Mucosa of rectum (tissue), 2 donors: ENCODE data around the gene RASD1.
"Not testable (repeated sequence)": the region's sequence is repeated elsewhere in the genome, so short reads cannot be mapped to it uniquely, and the experiment has no call there.

Experiments used
- H3K27ac ChIP-seq, 2 donors: one replicate each; pipeline ENCODE4 v1.7.0; 2013; ENCODE audit warnings: inconsistent platforms in 2 of 2, low read depth in 2 of 2, low read length in 2 of 2
- H3K27me3 ChIP-seq, 2 donors: one replicate each; pipeline ENCODE4 v1.7.0; 2013; ENCODE audit warnings: low read length in 2 of 2; ENCODE audit not compliant: control insufficient read depth in 2 of 2, insufficient read depth in 2 of 2
- H3K36me3 ChIP-seq, 2 donors: one replicate each; pipeline ENCODE4 v1.7.0; 2013; ENCODE audit warnings: low read length in 2 of 2; ENCODE audit not compliant: control insufficient read depth in 2 of 2, insufficient read depth in 2 of 2
- H3K4me1 ChIP-seq, 2 donors: one replicate each; pipeline ENCODE4 v1.7.0; 2013; ENCODE audit warnings: low read length in 2 of 2, mild to moderate bottlenecking in 1 of 2; ENCODE audit not compliant: control insufficient read depth in 2 of 2, insufficient read depth in 2 of 2
- H3K4me3 ChIP-seq, 2 donors: one replicate each; pipeline ENCODE4 v1.7.0; 2013; ENCODE audit warnings: low read length in 2 of 2
- H3K9ac ChIP-seq, 2 donors: one replicate each; pipeline ENCODE4 v1.7.0; 2013; ENCODE audit warnings: low read length in 2 of 2, low read depth in 1 of 2, mild to moderate bottlenecking in 1 of 2
- H3K9me3 ChIP-seq, 2 donors: one replicate each; pipeline ENCODE4 v1.7.0; 2013; ENCODE audit warnings: low read length in 2 of 2; ENCODE audit not compliant: control insufficient read depth in 2 of 2
- donor health status: healthy.
- donor health status: Normal muscosa, but diverticular disease.

Gene RASD1

GRCh38 chr17:17491031-17491471, 5.1 kb downstream of the RASD1 start:
- H3K27ac ChIP-seq = no peak overlapping the region
- H3K36me3 ChIP-seq = peaks cover 27 to 35% of the 10 kb centered on the region in 2 donors

GRCh38 chr17:17487998-17488397, 8.2 kb downstream of the RASD1 start:
- Histone ChIP-seq H3K4me1 (peaks cover 2 to 3% of the 10 kb centered on the region in 2 donors), H3K4me3 (no peak overlapping the region), H3K27ac (no peak overlapping the region), H3K9ac (no peak overlapping the region), H3K27me3 (no peaks in the 10 kb centered on the region), H3K36me3 (peaks cover 27 to 40% of the 10 kb centered on the region in 2 donors), H3K9me3 (no peaks in the 10 kb centered on the region)

More at GRCh38 chr17:17491031-17491471, 5.1 kb downstream of the RASD1 start:
- Histone ChIP-seq H3K4me1 (peaks cover 27 to 28% of the 10 kb centered on the region in 2 donors), H3K9ac (no peak overlapping the region), H3K9me3 (no peaks in the 10 kb centered on the region), H3K4me3 (no peak overlapping the region), H3K27me3 (peaks cover 0 to 3% of the 10 kb centered on the region in 2 donors)

DNA sequence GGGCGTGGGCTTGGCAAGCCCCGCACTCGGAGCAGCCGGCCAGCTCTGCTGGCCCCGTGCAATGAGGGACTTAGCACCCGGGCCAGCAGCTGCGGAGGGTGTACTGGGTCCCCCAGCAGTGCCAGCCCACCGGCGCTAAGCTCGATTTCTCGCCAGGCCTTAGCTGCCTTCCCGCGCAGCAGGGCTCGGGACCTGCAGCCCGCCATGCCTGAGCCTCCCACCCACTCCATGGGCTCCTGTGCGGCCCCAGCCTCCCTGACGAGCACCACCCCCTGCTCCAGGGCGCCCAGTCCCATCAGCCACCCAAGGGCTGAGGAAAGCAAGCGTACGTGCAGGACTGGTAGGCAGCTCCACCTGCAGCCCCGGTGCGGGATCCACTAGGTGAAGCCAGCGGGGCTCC, 9.8 kb downstream of the RASD1 start:
- peaks cover 16 to 34% of the 10 kb centered on the region in 2 donors for H3K36me3 ChIP-seq
- not testable (repeated sequence) for H3K9me3 ChIP-seq, H3K4me3 ChIP-seq, H3K27me3 ChIP-seq, H3K9ac ChIP-seq, H3K4me1 ChIP-seq, H3K27ac ChIP-seq

GRCh38 chr17:17485420-17485819, 10.8 kb downstream of the RASD1 start:
- Histone ChIP-seq H3K27me3 (no peaks in the 10 kb centered on the region), H3K4me1 (no peaks in the 10 kb centered on the region), H3K4me3 (no peak overlapping the region), H3K27ac (no peak overlapping the region), H3K36me3 (peaks cover 11 to 26% of the 10 kb centered on the region in 2 donors), H3K9me3 (no peaks in the 10 kb centered on the region), H3K9ac (no peak overlapping the region)

- Histone ChIP-seq H3K36me3 (peaks cover 11 to 22% of the 10 kb centered on the region in 2 donors), H3K4me3 (no peak overlapping the region), H3K27ac (no peak overlapping the region), H3K9me3 (no peaks in the 10 kb centered on the region), H3K4me1 (no peaks in the 10 kb centered on the region), H3K9ac (no peak overlapping the region), H3K27me3 (no peaks in the 10 kb centered on the region)
Observed at GRCh38 chr17:17484451-17484899, 11.7 kb downstream of the RASD1 start.

GRCh38 chr17:17481860-17482259, 14.3 kb downstream of the RASD1 start:
- H3K9ac ChIP-seq = no peak overlapping the region
- H3K4me1 ChIP-seq = peaks cover 9 to 10% of the 10 kb centered on the region in 2 donors
- peaks cover 0 to 12% of the 10 kb centered on the region in 2 donors for H3K36me3 ChIP-seq

DNA sequence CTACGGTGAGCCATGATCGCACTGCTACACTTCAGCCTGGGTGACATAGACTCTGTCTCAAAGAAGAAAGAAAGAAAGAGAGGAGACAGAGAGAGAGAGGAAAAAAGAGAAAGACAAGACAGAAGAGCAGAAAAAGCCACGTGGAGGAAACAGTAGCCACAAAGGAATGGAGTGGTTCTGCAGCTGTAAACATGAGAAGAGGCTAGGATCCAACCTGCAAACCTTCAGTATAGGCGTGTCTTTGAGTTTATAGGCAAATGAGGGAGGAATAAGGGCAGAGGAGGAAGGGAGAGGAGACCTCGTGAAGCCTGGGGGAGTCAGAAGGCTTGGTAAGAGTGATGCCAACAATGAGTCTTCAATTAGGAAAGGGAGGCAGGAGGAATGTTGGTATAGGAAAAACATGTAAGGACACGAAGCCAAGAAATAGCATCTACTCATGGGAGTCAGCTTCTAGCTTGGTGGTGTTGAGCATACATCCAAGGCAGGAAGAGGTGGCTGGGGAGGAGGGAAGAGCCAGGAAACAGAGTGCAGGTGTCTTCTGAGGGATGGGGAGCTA, 15.5 kb downstream of the RASD1 start:
- peaks cover 0 to 10% of the 10 kb centered on the region in 2 donors for H3K36me3 ChIP-seq
- H3K9me3 ChIP-seq = no peaks in the 10 kb centered on the region
- no peak overlapping the region for H3K9ac ChIP-seq
- H3K27ac ChIP-seq = no peak overlapping the region
- H3K4me1 ChIP-seq = peaks cover 9 to 10% of the 10 kb centered on the region in 2 donors
- no peaks in the 10 kb centered on the region for H3K27me3 ChIP-seq
- no peak overlapping the region for H3K4me3 ChIP-seq

More at GRCh38 chr17:17481860-17482259, 14.3 kb downstream of the RASD1 start:
- Histone ChIP-seq H3K27me3 (no peaks in the 10 kb centered on the region), H3K27ac (no peak overlapping the region), H3K9me3 (no peaks in the 10 kb centered on the region), H3K4me3 (no peak overlapping the region)

GRCh38 chr17:17479209-17479608, 17.0 kb downstream of the RASD1 start:
- no peak overlapping the region for H3K27ac ChIP-seq
- H3K9ac ChIP-seq = peak overlapping the region in 1 of 2 donors; percentile 8
- peaks cover 9 to 10% of the 10 kb centered on the region in 2 donors for H3K4me1 ChIP-seq

DNA sequence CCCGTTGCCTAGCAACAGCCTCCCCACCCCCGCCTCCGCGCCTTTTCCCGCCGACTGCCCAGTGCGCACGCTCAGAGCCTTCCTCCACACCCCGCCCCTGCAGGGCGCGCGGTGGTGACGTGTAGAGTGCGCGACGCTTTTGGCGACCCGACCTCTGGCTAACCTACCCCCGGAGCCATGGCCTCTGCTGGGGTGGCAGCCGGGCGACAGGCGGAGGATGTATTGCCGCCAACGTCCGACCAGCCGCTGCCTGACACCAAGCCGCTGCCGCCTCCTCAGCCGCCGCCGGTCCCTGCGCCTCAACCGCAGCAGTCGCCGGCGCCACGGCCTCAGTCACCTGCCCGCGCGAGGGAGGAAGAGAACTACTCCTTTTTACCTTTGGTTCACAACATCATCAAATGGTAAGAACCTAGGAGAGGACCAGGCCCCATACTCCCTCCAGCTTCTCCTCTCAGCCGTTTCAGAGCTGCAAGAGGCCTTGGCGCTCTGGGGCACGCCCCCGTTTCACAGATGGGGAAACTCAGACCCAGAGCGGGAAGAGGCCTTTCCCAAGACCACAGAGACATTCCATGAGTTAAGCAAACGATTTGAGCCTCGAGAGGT, 19.2 kb downstream of the RASD1 start, which contains the start of gene MED9:
TSS of gene MED9 (plus strand) at position 136 of the 603 bp plus-strand sequence. CDS start at position 178, 42 bp downstream.
- no peaks in the 10 kb centered on the region for H3K27me3 ChIP-seq
- no peaks in the 10 kb centered on the region for H3K9me3 ChIP-seq
- peaks cover 9 to 10% of the 10 kb centered on the region in 2 donors for H3K4me1 ChIP-seq
- H3K36me3 ChIP-seq = peaks cover 0 to 5% of the 10 kb centered on the region in 2 donors
- H3K27ac ChIP-seq = peak within 1 kb of the TSS; percentile 94 to 96
- H3K9ac ChIP-seq = peak within 1 kb of the TSS; percentile 96 to 99
- peak within 1 kb of the TSS; percentile 93 to 96 for H3K4me3 ChIP-seq

More at GRCh38 chr17:17479209-17479608, 17.0 kb downstream of the RASD1 start:
- Histone ChIP-seq H3K9me3 (no peaks in the 10 kb centered on the region), H3K4me3 (no peak overlapping the region), H3K36me3 (peaks cover 0 to 6% of the 10 kb centered on the region in 2 donors), H3K27me3 (no peaks in the 10 kb centered on the region)

DNA sequence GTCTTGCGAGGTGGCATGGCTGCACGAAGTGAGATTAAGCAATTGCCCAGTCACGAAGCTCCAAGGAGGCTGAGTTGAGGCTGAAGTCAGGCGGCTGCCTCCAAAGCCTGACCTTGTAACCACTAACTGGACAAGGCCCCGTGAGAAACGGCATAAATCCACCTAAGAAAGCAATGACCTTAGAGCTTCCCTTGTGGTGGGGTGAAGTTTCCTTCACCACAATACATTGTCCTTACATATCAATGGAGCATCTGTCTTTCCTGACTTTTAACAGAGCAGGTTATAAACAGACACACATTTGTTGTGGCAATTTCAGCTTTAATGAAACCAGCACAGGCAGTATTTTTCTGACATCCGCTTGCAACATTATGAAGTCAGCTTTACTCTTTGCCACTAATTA, 21.9 kb downstream of the RASD1 start:
- Histone ChIP-seq H3K27me3 (no peaks in the 10 kb centered on the region), H3K9ac (no peak overlapping the region), H3K4me3 (no peak overlapping the region), H3K4me1 (peaks cover 9 to 10% of the 10 kb centered on the region in 2 donors), H3K27ac (no peak overlapping the region), H3K36me3 (no peaks in the 10 kb centered on the region), H3K9me3 (no peaks in the 10 kb centered on the region)
